Mesendoderm (in vitro differentiated cells): ENCODE measurements around the gene RSL1D1.
A peak's percentile ranks its signal among the peaks of the same experiment; 100 is the strongest.

Experiments
- DNase-seq: peaks from one replicate; pipeline ENCODE4 v3.0.0; 2013
- H2AK5ac ChIP-seq: 2 replicates; pipeline ENCODE4 v1.6.1; 2013; ENCODE audit warnings: low read length, inconsistent platforms
- H2BK120ac ChIP-seq: 2 replicates; pipeline ENCODE4 v1.6.1; 2013; ENCODE audit warnings: low read depth, mild to moderate bottlenecking, low read length, moderate library complexity, mixed read lengths
- H2BK15ac ChIP-seq: replicated peaks from 2 replicates; pipeline ENCODE4 v1.6.1; 2013; ENCODE audit warnings: low read depth, mild to moderate bottlenecking, moderate library complexity
- H2BK5ac ChIP-seq: 2 replicates; pipeline ENCODE4 v1.6.1; 2013; ENCODE audit warnings: low read length, inconsistent platforms
- H3K18ac ChIP-seq: 2 replicates; pipeline ENCODE4 v1.6.1; 2013; ENCODE audit warnings: mild to moderate bottlenecking, low read length, mixed read lengths
- H3K23ac ChIP-seq: one replicate; pipeline ENCODE4 v1.6.1; 2013; ENCODE audit warnings: low read length
- H3K27ac ChIP-seq: 2 replicates; pipeline ENCODE4 v1.5.1; 2013; ENCODE audit warnings: low read depth, mild to moderate bottlenecking, inconsistent platforms, low read length, moderate library complexity
- H3K27me3 ChIP-seq: 2 replicates; pipeline ENCODE4 v1.6.1; 2013; ENCODE audit warnings: low read length, control low read depth, mild to moderate bottlenecking, inconsistent platforms; ENCODE audit not compliant: insufficient read depth, poor library complexity
- H3K36me3 ChIP-seq: 2 replicates; pipeline ENCODE4 v1.6.1; 2013; ENCODE audit warnings: low read length, inconsistent platforms; ENCODE audit not compliant: control insufficient read depth, insufficient read depth
- H3K4ac ChIP-seq: one replicate; pipeline ENCODE4 v1.6.1; 2013; ENCODE audit warnings: low read depth, mild to moderate bottlenecking, low read length, moderate library complexity
- H3K4me1 ChIP-seq: 2 replicates; pipeline ENCODE4 v1.6.1; 2013; ENCODE audit warnings: low read depth, low read length, inconsistent platforms; ENCODE audit not compliant: control insufficient read depth
- H3K4me2 ChIP-seq: 2 replicates; pipeline ENCODE4 v1.6.1; 2013; ENCODE audit warnings: low read length
- H3K4me3 ChIP-seq: 2 replicates; pipeline ENCODE4 v1.5.1; 2013; ENCODE audit warnings: mild to moderate bottlenecking, low read length
- H3K56ac ChIP-seq: one replicate; pipeline ENCODE4 v1.6.1; 2013; ENCODE audit warnings: low read length
- H3K79me1 ChIP-seq: 2 replicates; pipeline ENCODE4 v1.6.1; 2013; ENCODE audit warnings: low read length, inconsistent platforms
- H3K79me2 ChIP-seq: 2 replicates; pipeline ENCODE4 v1.6.1; 2013; ENCODE audit warnings: mild to moderate bottlenecking, low read length; ENCODE audit not compliant: control insufficient read depth, insufficient read depth
- H3K9ac ChIP-seq: 2 replicates; pipeline ENCODE4 v1.6.1; 2013; ENCODE audit warnings: low read length, inconsistent platforms
- H4K5ac ChIP-seq: one replicate; pipeline ENCODE4 v1.6.1; 2013; ENCODE audit warnings: low read length
- H4K8ac ChIP-seq: one replicate; pipeline ENCODE4 v1.6.1; 2013; ENCODE audit warnings: low read depth, mild to moderate bottlenecking, control low read depth, low read length, moderate library complexity
- WGBS: extraction: QIAGEN DNeasy Blood & Tissue Kit; methylation state at CpG from one replicate; pipeline ENCODE4 v1.1.7; 2013; ENCODE audit warnings: low lambda C conversion rate, missing lambda C conversion rate; ENCODE audit not compliant: insufficient coverage; ENCODE audit errors: extremely low coverage; 5-methylcytosine and 5-hydroxymethylcytosine counted together

RSL1D1 gene

DNA sequence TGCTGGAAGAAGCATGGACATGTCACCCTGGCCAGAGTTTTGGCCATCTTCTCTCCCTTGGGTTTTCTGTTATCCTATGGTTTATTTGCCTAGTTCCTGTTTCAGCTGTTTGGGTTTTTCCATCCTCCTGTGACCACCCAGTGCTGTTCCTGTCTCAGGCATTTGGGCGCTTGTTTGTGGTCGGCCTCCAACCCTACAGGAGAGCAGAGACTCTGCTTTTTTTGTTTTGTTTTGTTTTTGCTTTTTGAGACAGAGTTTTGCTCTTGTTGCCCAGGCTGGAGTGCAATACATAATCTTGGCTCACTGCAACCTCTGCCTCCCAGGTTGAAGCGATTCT lies 51.0 kb downstream of the RSL1D1 start:
- WGBS: no CpG with 5 or more reads among the region's 3 CpGs
- DNase-seq: no peak
- H2BK5ac ChIP-seq: no peak overlapping the region
- H3K79me2 ChIP-seq: peaks cover 14% of the 10 kb centered on the region
- H3K9ac ChIP-seq: no peak overlapping the region
- no peak overlapping the region for H4K5ac ChIP-seq
- H3K18ac ChIP-seq: no peak overlapping the region
- no peaks in the 10 kb centered on the region for H3K27me3 ChIP-seq
- no peaks in the 10 kb centered on the region for H3K36me3 ChIP-seq
- H3K27ac ChIP-seq: no peak overlapping the region
- H2BK15ac ChIP-seq: no peak overlapping the region
- H3K4me2 ChIP-seq: no peak overlapping the region
- no peak overlapping the region for H3K4ac ChIP-seq
- H2BK120ac ChIP-seq: no peak overlapping the region
- peaks cover 4% of the 10 kb centered on the region for H3K79me1 ChIP-seq
- H4K8ac ChIP-seq: no peak overlapping the region
- H3K56ac ChIP-seq: no peak overlapping the region
- H3K4me3 ChIP-seq: no peak overlapping the region
- peaks cover 2% of the 10 kb centered on the region for H3K4me1 ChIP-seq
- no peak overlapping the region for H3K23ac ChIP-seq
- no peak overlapping the region for H2AK5ac ChIP-seq

DNA sequence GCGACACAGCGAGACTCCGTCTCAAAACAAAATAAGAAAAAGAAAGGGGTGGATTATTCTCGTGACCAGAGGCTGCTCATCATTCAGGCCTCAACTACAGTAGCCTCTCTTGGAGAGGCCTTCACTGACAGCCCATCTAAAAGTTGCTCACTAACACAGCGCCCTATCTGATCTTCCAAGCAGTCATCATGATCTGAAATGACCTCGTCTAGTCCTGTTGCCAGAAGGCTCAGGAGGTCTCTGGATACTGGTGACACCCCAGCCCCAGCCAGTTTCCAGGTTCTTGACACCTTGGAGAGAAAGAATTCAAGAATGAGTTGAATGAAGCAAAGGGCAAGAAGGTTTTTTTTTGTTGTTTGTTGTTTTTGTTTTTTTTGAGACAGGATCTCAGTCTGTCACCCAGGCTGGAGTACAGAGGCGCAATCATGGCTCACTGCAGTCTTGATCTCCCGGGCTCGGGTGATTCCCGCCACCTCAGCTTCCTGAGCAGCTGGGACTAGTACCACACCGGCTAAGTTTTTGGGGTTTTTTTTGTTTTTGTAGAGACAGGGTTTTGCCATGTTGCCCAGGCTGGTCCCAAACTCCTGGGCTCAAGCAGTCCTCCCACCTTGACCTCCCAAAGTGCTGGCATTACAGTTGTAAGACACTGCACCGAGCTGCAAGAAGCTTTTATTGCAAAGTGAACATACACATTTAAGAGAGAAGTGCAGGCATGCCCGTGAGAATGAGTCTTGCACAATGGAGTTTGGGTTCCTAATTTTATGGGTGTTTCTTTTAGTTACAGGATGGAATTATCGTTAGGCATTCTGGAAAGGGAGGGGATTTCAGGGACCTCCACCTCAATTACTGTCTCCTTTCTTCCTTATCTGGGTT lies 51.6 kb downstream of the RSL1D1 start:
- no peak overlapping the region for H3K56ac ChIP-seq
- no peak overlapping the region for H2BK5ac ChIP-seq
- peaks cover 20% of the 10 kb centered on the region for H3K79me2 ChIP-seq
- no peak overlapping the region for H3K4me2 ChIP-seq
- H3K9ac ChIP-seq: no peak overlapping the region
- DNase-seq: peak; percentile 45
- no peak overlapping the region for H3K27ac ChIP-seq
- no peak overlapping the region for H4K8ac ChIP-seq
- H3K79me1 ChIP-seq: peaks cover 7% of the 10 kb centered on the region
- no CpG with 5 or more reads among the region's 14 CpGs for WGBS
- H3K23ac ChIP-seq: no peak overlapping the region
- H3K27me3 ChIP-seq: no peaks in the 10 kb centered on the region
- H3K4me3 ChIP-seq: no peak overlapping the region
- no peak overlapping the region for H3K18ac ChIP-seq
- H4K5ac ChIP-seq: no peak overlapping the region
- H3K4ac ChIP-seq: no peak overlapping the region
- H3K36me3 ChIP-seq: no peaks in the 10 kb centered on the region
- H2BK15ac ChIP-seq: no peak overlapping the region
- H2BK120ac ChIP-seq: no peak overlapping the region
- peaks cover 2% of the 10 kb centered on the region for H3K4me1 ChIP-seq
- H2AK5ac ChIP-seq: no peak overlapping the region

- H3K36me3 ChIP-seq: no peaks in the 10 kb centered on the region
- no peak overlapping the region for H2BK120ac ChIP-seq
- DNase-seq: no peak
- H2BK5ac ChIP-seq: no peak overlapping the region
- H4K8ac ChIP-seq: no peak overlapping the region
- WGBS: no CpG with 5 or more reads among the region's 10 CpGs
- H3K4ac ChIP-seq: no peak overlapping the region
- H3K27ac ChIP-seq: no peak overlapping the region
- H3K4me2 ChIP-seq: no peak overlapping the region
- no peak overlapping the region for H3K4me3 ChIP-seq
- peaks cover 2% of the 10 kb centered on the region for H3K4me1 ChIP-seq
- H3K18ac ChIP-seq: no peak overlapping the region
- peaks cover 25% of the 10 kb centered on the region for H3K79me2 ChIP-seq
- no peak overlapping the region for H2BK15ac ChIP-seq
- peaks cover 10% of the 10 kb centered on the region for H3K79me1 ChIP-seq
- peak overlapping the region; percentile 80 for H3K23ac ChIP-seq
- no peak overlapping the region for H3K9ac ChIP-seq
- H3K27me3 ChIP-seq: no peaks in the 10 kb centered on the region
- no peak overlapping the region for H4K5ac ChIP-seq
- peak overlapping the region; percentile 15 for H3K56ac ChIP-seq
- no peak overlapping the region for H2AK5ac ChIP-seq
Observed at GRCh38 chr16:11799017-11799381, 52.3 kb downstream of the RSL1D1 start.

- no peak overlapping the region for H4K5ac ChIP-seq
- no peak overlapping the region for H2BK15ac ChIP-seq
- H3K4ac ChIP-seq: no peak overlapping the region
- H3K27me3 ChIP-seq: no peaks in the 10 kb centered on the region
- DNase-seq: no peak
- H3K9ac ChIP-seq: peak overlapping the region; percentile 99
- H3K4me3 ChIP-seq: peak overlapping the region; percentile 91
- WGBS: no CpG with 5 or more reads among the region's 7 CpGs
- peak overlapping the region; percentile 78 for H3K4me2 ChIP-seq
- peak overlapping the region; percentile 98 for H3K56ac ChIP-seq
- peaks cover 2% of the 10 kb centered on the region for H3K4me1 ChIP-seq
- no peak overlapping the region for H2AK5ac ChIP-seq
- H3K79me2 ChIP-seq: peaks cover 35% of the 10 kb centered on the region
- peak overlapping the region; percentile 98 for H3K23ac ChIP-seq
- H2BK120ac ChIP-seq: no peak overlapping the region
- no peak overlapping the region for H4K8ac ChIP-seq
- H3K79me1 ChIP-seq: peaks cover 15% of the 10 kb centered on the region
- peak overlapping the region; percentile 97 for H3K27ac ChIP-seq
- H2BK5ac ChIP-seq: peak overlapping the region; percentile 94
- peak overlapping the region; percentile 30 for H3K18ac ChIP-seq
- H3K36me3 ChIP-seq: no peaks in the 10 kb centered on the region
Observed at GRCh38 chr16:11797957-11798299, 53.4 kb downstream of the RSL1D1 start.

- Histone ChIP-seq H3K18ac (peak within 1 kb of the TSS; percentile 99), H3K9ac (peak within 1 kb of the TSS; percentile 99), H2BK15ac (no peak within 1 kb of the TSS), H4K5ac (no peak within 1 kb of the TSS), H3K4me2 (peak within 1 kb of the TSS; percentile 78), H2BK120ac (peak within 1 kb of the TSS; percentile 95), H3K56ac (peak within 1 kb of the TSS; percentile 98), H4K8ac (no peak within 1 kb of the TSS), H3K4me3 (peak within 1 kb of the TSS; percentile 91), H3K4ac (peak within 1 kb of the TSS; percentile 99), H3K27ac (peak within 1 kb of the TSS; percentile 97), H2AK5ac (no peak within 1 kb of the TSS), H3K27me3 (no peaks in the 10 kb centered on the region), H3K4me1 (peaks cover 2% of the 10 kb centered on the region), H3K79me2 (peaks cover 41% of the 10 kb centered on the region), H3K36me3 (no peaks in the 10 kb centered on the region), H2BK5ac (peak within 1 kb of the TSS; percentile 94), H3K23ac (peak within 1 kb of the TSS; percentile 98), H3K79me1 (peaks cover 20% of the 10 kb centered on the region)
- no CpG with 5 or more reads among the region's 80 CpGs for WGBS
- peak; percentile 99 for DNase-seq
Observed at GRCh38 chr16:11797166-11797956, 54.0 kb downstream of the RSL1D1 start, which contains the start of gene ZC3H7A. ZC3H7A (minus strand) TSS chr16:11797258; CDS start chr16:11782354, 14,904 bp downstream.
